Astrocyte (in vitro differentiated cells and primary cell): ENCODE data around the gene BACH2.

ENCODE experiments used
- CTCF ChIP-seq: IDR thresholded peaks from 2 replicates; pipeline ENCODE4 v1.5.1; 2011; ENCODE audit warnings: low read depth, mild to moderate bottlenecking, inconsistent platforms, low read length, moderate library complexity; ENCODE audit not compliant: insufficient read depth
- EZH2 ChIP-seq: IDR thresholded peaks from 2 replicates; pipeline ENCODE4 v1.6.1; 2012; ENCODE audit warnings: mild to moderate bottlenecking, low read length, inconsistent platforms; ENCODE audit not compliant: insufficient read depth

- no peak for TF ChIP-seq CTCF
- no peak for TF ChIP-seq EZH2
These were observed 161.0 kb downstream of the BACH2 start for GRCh38 chr6:90135667-90136066.
